Common myeloid progenitor, CD34-positive (primary cell): ENCODE data around the gene MMP17.
A peak's percentile ranks its signal among the peaks of the same experiment; 100 is the strongest.

Experiments
- CTCF ChIA-PET: fragments of 350-600 bp; sonication (Branson Sonifier 250); formaldehyde crosslinking; loops from one replicate; lab custom pipeline; 2021; ENCODE audit warnings: antibody characterized with exemption; lab: Charles Lee
- POLR2A ChIA-PET: fragments of 350-600 bp; sonication (Branson Sonifier 250); formaldehyde crosslinking; loops from one replicate; lab custom pipeline; 2021; ENCODE audit warnings: antibody characterized with exemption; lab: Charles Lee
- DNase-seq, 3 donors: peaks; one replicate each; pipeline versions ENCODE4 v3.0.0 to v3.0.0-alpha.2; 2013
- H3K27ac ChIP-seq, 2 experiments: 1 replicate in 1 of 2; 2 replicates in 1 of 2; pipeline ENCODE4 v1.7.0; 2013; ENCODE audit warnings: inconsistent platforms in 2 of 2, low read length in 2 of 2, mild to moderate bottlenecking in 2 of 2, low read depth in 1 of 2, moderate library complexity in 1 of 2; ENCODE audit not compliant: severe bottlenecking in 2 of 2, insufficient read depth in 1 of 2, poor library complexity in 1 of 2
- H3K27me3 ChIP-seq, 5 experiments: replicated peaks in 2 of 5; 1 replicate in 3 of 5; 2 replicates in 2 of 5; pipeline versions ENCODE4 v1.6.1 to v1.7.0; 2013; ENCODE audit warnings: low read length in 4 of 5, mild to moderate bottlenecking in 2 of 5, moderate library complexity in 2 of 5, inconsistent platforms in 1 of 5; ENCODE audit not compliant: insufficient read depth in 5 of 5, control insufficient read depth in 4 of 5
- H3K36me3 ChIP-seq, 4 experiments: 1 replicate in 2 of 4; 2 replicates in 2 of 4; pipeline versions ENCODE4 v1.6.1 to v1.7.0; 2013; ENCODE audit warnings: low read length in 3 of 4, control low read depth in 1 of 4, mild to moderate bottlenecking in 1 of 4; ENCODE audit not compliant: control insufficient read depth in 4 of 4, insufficient read depth in 4 of 4
- H3K4me1 ChIP-seq, 4 experiments: 1 replicate in 3 of 4; 2 replicates in 1 of 4; pipeline versions ENCODE4 v1.6.1 to v1.7.1; 2013; ENCODE audit warnings: low read length in 3 of 4, mild to moderate bottlenecking in 3 of 4, control low read depth in 1 of 4, inconsistent platforms in 1 of 4, moderate library complexity in 1 of 4; ENCODE audit not compliant: control insufficient read depth in 4 of 4, insufficient read depth in 4 of 4; ENCODE audit errors: control extremely low read depth in 1 of 4
- H3K4me3 ChIP-seq, 7 experiments: 1 replicate in 4 of 7; 2 replicates in 3 of 7; pipeline versions ENCODE4 v1.5.1 to v1.7.0; 2013; ENCODE audit warnings: mild to moderate bottlenecking in 7 of 7, low read length in 6 of 7, moderate library complexity in 6 of 7, inconsistent platforms in 2 of 7, low read depth in 2 of 7, control low read depth in 1 of 7; ENCODE audit not compliant: insufficient read depth in 4 of 7, control insufficient read depth in 1 of 7; ENCODE audit errors: extremely low read depth in 1 of 7
- H3K9me3 ChIP-seq, 5 experiments: 1 replicate in 4 of 5; 2 replicates in 1 of 5; pipeline versions ENCODE4 v1.6.1 to v1.7.1; 2013; ENCODE audit warnings: low read length in 4 of 5, mild to moderate bottlenecking in 2 of 5, inconsistent platforms in 1 of 5, low read depth in 1 of 5, moderate library complexity in 1 of 5; ENCODE audit not compliant: control insufficient read depth in 4 of 5, insufficient read depth in 2 of 5; ENCODE audit errors: control extremely low read depth in 1 of 5
- WGBS: methylation state at CpG from one replicate; pipeline ENCODE4 v1.1.5; 2013; ENCODE audit not compliant: insufficient coverage; 5-methylcytosine and 5-hydroxymethylcytosine counted together

The MMP17 gene

DNA sequence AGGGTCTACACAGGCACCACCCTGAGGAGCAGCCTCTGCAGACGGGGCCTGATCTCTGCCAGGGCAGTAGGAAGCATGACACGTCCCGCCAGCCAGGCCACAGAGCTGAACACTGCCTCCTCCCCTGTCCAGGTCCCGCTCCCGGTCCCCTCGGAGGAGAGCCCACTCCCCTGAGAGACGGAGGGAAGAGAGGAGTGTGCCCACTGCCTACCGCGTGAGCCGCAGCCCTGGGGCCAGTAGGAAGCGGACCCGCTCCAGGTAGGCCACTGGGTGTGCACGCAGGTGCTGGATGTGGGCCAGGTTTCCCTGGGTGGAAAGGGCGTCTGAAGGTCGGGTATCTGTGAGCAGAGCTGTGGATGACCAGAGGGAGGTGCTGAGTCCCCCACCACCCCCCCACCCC, 41.9 kb upstream of the MMP17 start:
- Histone ChIP-seq H3K36me3 (peaks cover 26 to 72% (median 51%) of the 10 kb centered on the region in 4 experiments), H3K27ac (peak overlapping the region in 1 of 2 experiments; percentile 19), H3K9me3 (no peaks in the 10 kb centered on the region), H3K4me1 (peaks cover 0 to 12% (median 8%) of the 10 kb centered on the region in 4 experiments), H3K27me3 (no peaks in the 10 kb centered on the region), H3K4me3 (no peak overlapping the region)
- CTCF ChIA-PET, result interaction anchor here (1.2 kb wide), 2 partner anchors 11 to 18 kb away, joined by 4 to 6 read pairs; no protein-coding TSS in a partner anchor
- no peak for DNase-seq
- 89% methylated on average over 5 of the region's 15 CpGs for WGBS
- POLR2A ChIA-PET, result interaction anchor here (0.6 kb wide), 1 partner anchor 42 kb away, joined by 3 read pairs; no protein-coding TSS in a partner anchor

DNA sequence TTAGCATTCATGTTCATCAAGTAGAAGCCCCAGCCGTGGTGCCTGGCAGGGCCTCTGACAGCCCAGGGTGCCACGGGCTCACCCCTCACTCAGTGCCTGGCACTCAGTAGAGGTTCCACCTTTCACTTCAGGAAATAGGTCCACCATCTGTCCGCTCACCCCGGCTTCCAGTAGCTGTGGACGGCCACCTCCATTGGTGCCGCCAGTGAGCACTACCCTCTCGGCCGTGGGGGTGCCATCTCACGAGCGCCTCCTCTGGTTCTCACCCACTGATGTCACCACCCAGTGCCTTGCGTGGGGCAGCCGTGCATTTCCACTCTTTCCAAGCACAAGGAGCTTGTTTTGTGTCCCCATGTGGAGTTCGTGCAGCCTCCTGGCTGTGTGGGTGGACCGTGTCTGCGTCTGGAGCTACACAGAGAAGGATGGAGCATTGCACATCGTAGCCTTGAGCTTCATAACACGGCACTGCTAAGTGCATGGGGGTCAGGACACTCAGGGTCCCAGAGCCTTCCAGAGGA, 41.0 kb upstream of the MMP17 start:
- ChIA-PET CTCF (interaction anchor here (0.6 kb wide), 1 partner anchor 37 kb away, joined by 3 read pairs; no protein-coding TSS in a partner anchor), POLR2A (interaction anchor here (0.6 kb wide), 1 partner anchor 27 kb away, joined by 3 read pairs; no protein-coding TSS in a partner anchor)
- H3K9me3 ChIP-seq, result no peaks in the 10 kb centered on the region
- peaks cover 0 to 12% (median 8%) of the 10 kb centered on the region in 4 experiments for H3K4me1 ChIP-seq
- WGBS, result 98% methylated on average over 16 of the region's 17 CpGs
- no peak overlapping the region for H3K4me3 ChIP-seq
- H3K27ac ChIP-seq, result no peak overlapping the region
- no peaks in the 10 kb centered on the region for H3K27me3 ChIP-seq
- no peak for DNase-seq
- peaks cover 23 to 70% (median 51%) of the 10 kb centered on the region in 4 experiments for H3K36me3 ChIP-seq

DNA sequence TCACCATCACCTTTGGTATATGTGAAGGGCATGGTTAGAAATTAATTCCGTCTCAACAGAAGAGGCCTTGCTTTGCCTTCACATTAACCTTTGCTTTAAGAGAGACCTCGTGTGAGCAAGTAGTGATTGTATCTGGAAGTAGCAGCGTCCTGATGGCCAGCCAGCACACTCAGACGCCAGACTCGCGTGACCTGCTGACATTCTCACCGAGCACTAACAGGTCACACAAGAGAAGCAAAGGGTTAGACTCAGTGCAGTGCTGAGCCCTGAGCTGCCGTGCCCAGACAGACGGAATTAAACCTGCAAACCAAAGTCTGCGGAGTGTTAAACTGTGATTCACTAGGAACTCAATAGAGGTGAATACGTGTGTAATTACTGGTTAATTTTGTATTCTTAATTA, 40.1 kb upstream of the MMP17 start:
- peaks cover 23 to 74% (median 51%) of the 10 kb centered on the region in 4 experiments for H3K36me3 ChIP-seq
- CTCF ChIA-PET, result no interaction called here
- H3K27ac ChIP-seq, result no peak overlapping the region
- 100% methylated on average over 9 of the region's 11 CpGs for WGBS
- no peak overlapping the region for H3K4me3 ChIP-seq
- H3K9me3 ChIP-seq, result no peaks in the 10 kb centered on the region
- POLR2A ChIA-PET, result no interaction called here
- no peaks in the 10 kb centered on the region for H3K27me3 ChIP-seq
- H3K4me1 ChIP-seq, result peaks cover 0 to 11% (median 8%) of the 10 kb centered on the region in 4 experiments
- no peak for DNase-seq

DNA sequence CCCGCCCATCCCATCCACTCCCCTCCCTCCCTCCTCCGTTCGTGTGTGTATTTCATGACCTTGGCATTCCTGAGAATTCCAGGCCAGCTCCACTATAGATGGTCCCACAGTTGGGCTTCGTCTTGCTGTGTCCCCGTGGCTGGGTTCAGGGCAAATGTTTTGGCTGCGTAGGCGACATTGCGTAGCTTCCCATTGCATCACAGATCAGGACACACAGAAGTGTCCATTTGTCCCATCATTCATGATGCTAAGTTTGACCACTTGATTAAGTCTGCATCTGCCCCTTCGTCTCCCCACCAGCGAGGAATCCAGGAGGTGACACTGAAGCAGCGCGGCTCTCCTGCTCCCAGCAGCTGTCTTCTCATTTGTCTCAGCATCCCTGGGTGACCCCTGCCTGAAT, 38.6 kb upstream of the MMP17 start:
- ChIA-PET CTCF (interaction anchor here (0.6 to 1.5 kb wide), 3 partner anchors 9 to 970 kb away, joined by 3 to 7 read pairs (median 3); no protein-coding TSS in a partner anchor), POLR2A (no interaction called here)
- 97% methylated on average over 12 of the region's 12 CpGs for WGBS
- Histone ChIP-seq H3K27me3 (no peaks in the 10 kb centered on the region), H3K27ac (no peak overlapping the region), H3K9me3 (no peaks in the 10 kb centered on the region), H3K36me3 (peaks cover 23 to 88% (median 59%) of the 10 kb centered on the region in 4 experiments), H3K4me3 (no peak overlapping the region), H3K4me1 (peaks cover 0 to 3% (median 0%) of the 10 kb centered on the region in 4 experiments)
- DNase-seq, result no peak

DNA sequence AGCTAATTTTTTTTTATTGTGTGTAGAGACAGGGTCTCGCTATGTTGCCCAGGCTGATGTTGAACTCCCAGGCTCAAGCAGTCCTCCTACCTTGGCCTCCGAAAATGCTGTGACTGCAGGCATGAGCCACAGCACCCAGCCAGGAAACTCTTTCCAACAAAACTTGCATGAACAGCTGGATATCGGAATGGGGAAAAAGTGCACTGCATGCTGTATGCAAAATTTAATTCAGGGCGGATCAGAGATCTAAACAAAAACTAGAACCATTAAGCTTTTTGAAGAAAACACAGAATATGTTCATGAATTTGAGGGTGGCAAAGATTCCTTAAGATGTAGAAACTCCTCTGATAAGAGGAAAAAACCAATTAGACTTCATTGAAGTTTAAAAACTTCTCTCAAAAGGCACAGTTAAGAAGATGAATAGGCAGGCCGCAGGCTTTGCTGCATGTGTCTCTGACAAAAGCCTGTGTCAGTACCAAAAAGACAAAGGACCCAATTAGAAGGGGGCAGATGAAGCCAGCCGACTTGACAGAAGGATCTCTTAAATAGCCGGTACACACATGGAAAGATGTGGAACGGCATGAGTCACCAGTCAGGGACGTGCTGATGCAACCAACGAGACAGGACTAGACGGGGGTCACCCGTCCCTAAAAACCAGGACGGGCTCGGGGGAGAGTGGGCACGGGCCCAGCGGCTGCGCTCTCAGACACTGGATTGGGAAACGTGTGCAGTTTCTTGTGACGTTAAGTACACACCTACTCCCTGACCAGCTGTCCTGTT, 34.8 kb upstream of the MMP17 start:
- Histone ChIP-seq H3K4me3 (no peak overlapping the region), H3K9me3 (no peaks in the 10 kb centered on the region), H3K36me3 (peaks cover 7 to 80% (median 56%) of the 10 kb centered on the region in 4 experiments), H3K27ac (no peak overlapping the region), H3K4me1 (peaks cover 0 to 4% (median 2%) of the 10 kb centered on the region in 4 experiments), H3K27me3 (no peaks in the 10 kb centered on the region)
- 96% methylated on average over 19 of the region's 19 CpGs for WGBS
- POLR2A ChIA-PET, result no interaction called here
- CTCF ChIA-PET, result interaction anchor here (1.5 kb wide), 1 partner anchor 19 kb away, joined by 4 read pairs; no protein-coding TSS in a partner anchor
- DNase-seq, result no peak

DNA sequence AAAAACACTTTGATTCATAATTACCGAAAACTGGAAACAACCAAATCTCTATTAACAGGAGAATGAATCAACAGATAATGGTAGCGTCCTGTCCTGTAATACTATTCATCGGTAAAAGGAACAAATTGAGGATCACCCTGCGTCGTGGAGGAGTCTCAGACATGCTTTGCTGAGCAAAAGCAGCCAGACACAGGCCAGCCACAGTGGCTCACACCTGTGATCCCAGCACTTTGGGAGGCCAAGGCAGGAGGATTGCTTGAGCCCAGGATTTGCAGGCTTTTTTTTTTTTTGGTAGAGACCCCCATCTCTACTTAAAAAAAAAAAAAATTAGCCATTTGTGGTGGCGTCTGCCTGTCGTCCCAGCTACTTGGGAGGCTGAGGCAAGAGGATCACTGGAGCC, 34.1 kb upstream of the MMP17 start:
- no peak for DNase-seq
- no peaks in the 10 kb centered on the region for H3K27me3 ChIP-seq
- H3K4me3 ChIP-seq, result no peak overlapping the region
- H3K27ac ChIP-seq, result no peak overlapping the region
- H3K4me1 ChIP-seq, result peaks cover 0 to 4% (median 2%) of the 10 kb centered on the region in 4 experiments
- no peaks in the 10 kb centered on the region for H3K9me3 ChIP-seq
- H3K36me3 ChIP-seq, result peaks cover 7 to 80% (median 55%) of the 10 kb centered on the region in 4 experiments
- ChIA-PET POLR2A (interaction anchor here (0.7 kb wide), 1 partner anchor 17 kb away, joined by 6 read pairs; no protein-coding TSS in a partner anchor), CTCF (interaction anchor here (1.5 kb wide), 1 partner anchor 19 kb away, joined by 4 read pairs; no protein-coding TSS in a partner anchor)
- 97% methylated on average over 5 of the region's 7 CpGs for WGBS
